Keratinocyte (primary cell): Measurements from ENCODE around the gene PRDM11. TPM values are rescaled to one million over a fixed set of nuclear protein-coding genes. Genes with fewer than 3 reads are reported as not detected.

Experiments
- DNase-seq: peaks from one replicate; pipeline ENCODE4 v3.0.0-alpha.2; 2011; ENCODE audit warnings: low read depth, missing footprints, low spot score
- FAIRE-seq: peaks from 2 replicates; lab custom pipeline; 2011; peaks lifted over from hg19 to GRCh38; lab: Jason Lieb, UNC
- H2AFZ ChIP-seq: 2 replicates; pipeline ENCODE4 v1.6.0; 2012; ENCODE audit warnings: low read length, control low read depth, inconsistent platforms; ENCODE audit not compliant: control insufficient read depth
- H3K27ac ChIP-seq: 2 replicates; pipeline ENCODE4 v1.5.1; 2011; ENCODE audit warnings: low read length; ENCODE audit not compliant: control insufficient read depth, insufficient read depth
- H3K27me3 ChIP-seq: 3 replicates; pipeline ENCODE4 v1.6.0; 2011; ENCODE audit warnings: low read length; ENCODE audit not compliant: control insufficient read depth, insufficient read depth; ENCODE audit errors: extremely low read depth
- H3K36me3 ChIP-seq, 2 experiments: 2 replicates in 1 of 2; 3 replicates in 1 of 2; pipeline ENCODE4 v1.5.1; 2011; ENCODE audit warnings: low read length in 2 of 2, mild to moderate bottlenecking in 1 of 2; ENCODE audit not compliant: control insufficient read depth in 2 of 2, insufficient read depth in 2 of 2; ENCODE audit errors: extremely low read depth in 1 of 2
- H3K4me1 ChIP-seq: 3 replicates; pipeline ENCODE4 v1.5.1; 2011; ENCODE audit warnings: low read length; ENCODE audit not compliant: control insufficient read depth, insufficient read depth; ENCODE audit errors: extremely low read depth
- H3K4me2 ChIP-seq: 3 replicates; pipeline ENCODE4 v1.6.0; 2011; ENCODE audit warnings: low read depth, low read length; ENCODE audit not compliant: control insufficient read depth, insufficient read depth; ENCODE audit errors: extremely low read depth
- H3K4me3 ChIP-seq, 3 experiments: fragments of 200-600 bp in 1 of 3; sonication (generic) in 1 of 3; 2 replicates in 2 of 3; 3 replicates in 1 of 3; pipeline ENCODE4 v1.5.1; 2011 to 2016; ENCODE audit warnings: low read length in 3 of 3, mild to moderate bottlenecking in 3 of 3, control low read depth in 2 of 3, inconsistent platforms in 1 of 3, low read depth in 1 of 3, mixed read lengths in 1 of 3, mixed run types in 1 of 3, moderate library complexity in 1 of 3; ENCODE audit not compliant: control insufficient read depth in 2 of 3, insufficient read depth in 2 of 3; ENCODE audit errors: extremely low read depth in 1 of 3
- H3K79me2 ChIP-seq: 2 replicates; pipeline ENCODE4 v1.6.0; 2012; ENCODE audit warnings: low read length; ENCODE audit not compliant: control insufficient read depth, insufficient read depth
- H3K9ac ChIP-seq: 3 replicates; pipeline ENCODE4 v1.6.0; 2011; ENCODE audit warnings: low read length; ENCODE audit not compliant: control insufficient read depth, insufficient read depth; ENCODE audit errors: extremely low read depth
- H3K9me1 ChIP-seq: 3 replicates; pipeline ENCODE4 v1.6.0; 2011; ENCODE audit warnings: low read length; ENCODE audit not compliant: control insufficient read depth, insufficient read depth; ENCODE audit errors: extremely low read depth
- H3K9me3 ChIP-seq: 2 replicates; pipeline ENCODE4 v1.5.1; 2012; ENCODE audit warnings: low read depth, low read length; ENCODE audit not compliant: control insufficient read depth
- H4K20me1 ChIP-seq: 3 replicates; pipeline ENCODE4 v1.6.0; 2011; ENCODE audit warnings: low read length; ENCODE audit not compliant: control insufficient read depth, insufficient read depth; ENCODE audit errors: extremely low read depth
- EZH2 ChIP-seq: IDR thresholded peaks from one replicate; pipeline ENCODE4 v1.6.1; 2012; ENCODE audit warnings: inconsistent platforms, mild to moderate bottlenecking, low read length, moderate library complexity
- dilution Hi-C: fragments of 300-500 bp; cut with MboI; formaldehyde crosslinking; loops from one replicate; pipeline ENCODE4 v1.7.0; 2020; ENCODE audit warnings: low sequenced_read_pairs; ENCODE audit not compliant: extremely low pct_ligation_motif_present
- polyA plus RNA-seq, 5 experiments: library from polyadenylated mRNA; depleted of rRNA in 3 of 5; stranded (reverse) in 3 of 5; stranded (forward) in 1 of 5; unstranded in 1 of 5; fragments of >200 nt; gene quantifications; 1 replicate in 1 of 5; 2 replicates in 3 of 5; 3 replicates in 1 of 5; pipeline versions ENCODE4 v1.2.1 to v1.2.3, GENCODE V29; 2011 to 2012; ENCODE audit warnings: missing spikeins in 2 of 5, low read depth in 1 of 5, low replicate concordance in 1 of 5
- TF ChIP-seq, protein P1 (sequence below), 3 experiments: IDR thresholded peaks in 1 of 3; conservative IDR thresholded peaks in 1 of 3; optimal IDR thresholded peaks in 1 of 3; 2 replicates in 2 of 3; 3 replicates in 1 of 3; pipeline versions ENCODE3 to v1.5.1; 2011; ENCODE audit warnings: low read length in 3 of 3, mild to moderate bottlenecking in 3 of 3, moderate library complexity in 2 of 3, control low read depth in 1 of 3, inconsistent platforms in 1 of 3; ENCODE audit not compliant: insufficient read depth in 2 of 3; ENCODE audit errors: extremely low read depth in 1 of 3

PRDM11 gene
- polyA plus RNA-seq, 1 donor (not counting 4 experiments of a cell fraction or from before 2014, with no cell fraction given), result 2.1 TPM

DNA sequence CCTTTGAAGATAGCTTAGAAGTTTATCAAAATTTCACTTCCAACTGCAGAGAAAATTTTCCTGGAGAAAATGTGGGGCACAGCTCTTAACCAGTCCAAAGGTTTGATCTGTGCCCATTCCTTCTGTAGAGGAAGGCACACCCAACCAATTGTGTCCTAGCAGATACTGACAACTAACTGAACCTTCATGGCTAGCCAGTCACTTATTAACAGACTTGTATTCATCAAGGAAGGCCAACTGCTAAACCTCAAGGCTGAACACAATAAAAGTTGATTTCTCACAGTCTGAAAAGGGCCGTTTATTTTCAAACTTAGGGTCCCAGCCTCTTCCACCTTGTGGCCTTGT, 120.2 kb downstream of the PRDM11 start:
- Histone ChIP-seq H3K9ac (no peak overlapping the region), H3K4me1 (no peaks in the 10 kb centered on the region), H3K79me2 (no peaks in the 10 kb centered on the region), H3K36me3 (no peaks in the 10 kb centered on the region), H4K20me1 (no peaks in the 10 kb centered on the region), H3K4me3 (no peak overlapping the region), H3K27ac (no peak overlapping the region), H2AFZ (no peak overlapping the region), H3K9me1 (no peaks in the 10 kb centered on the region), H3K27me3 (no peaks in the 10 kb centered on the region), H3K9me3 (no peaks in the 10 kb centered on the region), H3K4me2 (no peak overlapping the region)
- TF ChIP-seq EZH2, result no peak
- TF ChIP-seq, protein P1, sequence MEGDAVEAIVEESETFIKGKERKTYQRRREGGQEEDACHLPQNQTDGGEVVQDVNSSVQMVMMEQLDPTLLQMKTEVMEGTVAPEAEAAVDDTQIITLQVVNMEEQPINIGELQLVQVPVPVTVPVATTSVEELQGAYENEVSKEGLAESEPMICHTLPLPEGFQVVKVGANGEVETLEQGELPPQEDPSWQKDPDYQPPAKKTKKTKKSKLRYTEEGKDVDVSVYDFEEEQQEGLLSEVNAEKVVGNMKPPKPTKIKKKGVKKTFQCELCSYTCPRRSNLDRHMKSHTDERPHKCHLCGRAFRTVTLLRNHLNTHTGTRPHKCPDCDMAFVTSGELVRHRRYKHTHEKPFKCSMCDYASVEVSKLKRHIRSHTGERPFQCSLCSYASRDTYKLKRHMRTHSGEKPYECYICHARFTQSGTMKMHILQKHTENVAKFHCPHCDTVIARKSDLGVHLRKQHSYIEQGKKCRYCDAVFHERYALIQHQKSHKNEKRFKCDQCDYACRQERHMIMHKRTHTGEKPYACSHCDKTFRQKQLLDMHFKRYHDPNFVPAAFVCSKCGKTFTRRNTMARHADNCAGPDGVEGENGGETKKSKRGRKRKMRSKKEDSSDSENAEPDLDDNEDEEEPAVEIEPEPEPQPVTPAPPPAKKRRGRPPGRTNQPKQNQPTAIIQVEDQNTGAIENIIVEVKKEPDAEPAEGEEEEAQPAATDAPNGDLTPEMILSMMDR (optimal IDR thresholded peaks at IDR 0.05 in 1 of 3, IDR thresholded peaks at IDR 0.05 in 1 of 3, conservative IDR thresholded peaks at IDR 0.05 in 1 of 3; ENCODE audit: extremely low read depth in 1 of 3, insufficient read depth in 2 of 3, low read length in 3 of 3), result no peak
- dilution Hi-C loops, result no loop called here
- DNase-seq, result no peak
- FAIRE-seq, result no peak

DNA sequence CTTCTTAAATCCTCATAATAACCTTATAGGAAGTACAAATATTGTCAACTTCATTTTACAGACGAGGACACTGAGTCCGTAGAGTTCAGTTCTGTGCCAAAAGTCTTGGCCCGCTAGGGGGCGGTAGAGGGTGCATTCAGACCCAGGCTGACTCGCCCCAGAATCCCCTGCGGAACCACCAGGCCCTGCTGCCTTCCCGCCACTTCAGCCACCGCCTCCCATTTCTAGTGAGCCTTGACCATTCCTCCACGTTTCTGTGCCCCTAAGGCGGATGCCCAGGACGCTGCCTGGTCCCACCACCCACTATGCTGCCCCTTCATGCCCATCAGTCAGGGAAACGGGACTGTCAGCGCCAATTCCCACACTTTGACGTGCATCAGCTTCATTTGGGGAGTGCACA, 120.6 kb downstream of the PRDM11 start:
- H3K36me3 ChIP-seq, result no peaks in the 10 kb centered on the region
- H3K4me2 ChIP-seq, result no peak overlapping the region
- no peaks in the 10 kb centered on the region for H3K27me3 ChIP-seq
- no peaks in the 10 kb centered on the region for H3K4me1 ChIP-seq
- H4K20me1 ChIP-seq, result no peaks in the 10 kb centered on the region
- dilution Hi-C loops, result no loop called here
- no peaks in the 10 kb centered on the region for H3K79me2 ChIP-seq
- H2AFZ ChIP-seq, result no peak overlapping the region
- no peak for FAIRE-seq
- no peak overlapping the region for H3K27ac ChIP-seq
- no peak overlapping the region for H3K4me3 ChIP-seq
- TF ChIP-seq, protein P1 (optimal IDR thresholded peaks at IDR 0.05 in 1 of 3, IDR thresholded peaks at IDR 0.05 in 1 of 3, conservative IDR thresholded peaks at IDR 0.05 in 1 of 3; ENCODE audit: extremely low read depth in 1 of 3, insufficient read depth in 2 of 3, low read length in 3 of 3), result peak; percentile 28 to 46 (median 32)
- no peak for TF ChIP-seq EZH2
- no peak for DNase-seq
- no peaks in the 10 kb centered on the region for H3K9me1 ChIP-seq
- no peak overlapping the region for H3K9ac ChIP-seq
- H3K9me3 ChIP-seq, result no peaks in the 10 kb centered on the region
